Measurements from ENCODE around the gene ITPR2. TPM values are rescaled to one million over a fixed set of nuclear protein-coding genes. Genes with fewer than 3 reads are reported as not detected.

Gene ITPR2
- total RNA-seq, 1 donor from 2014 or later = 63.4 TPM

DNA sequence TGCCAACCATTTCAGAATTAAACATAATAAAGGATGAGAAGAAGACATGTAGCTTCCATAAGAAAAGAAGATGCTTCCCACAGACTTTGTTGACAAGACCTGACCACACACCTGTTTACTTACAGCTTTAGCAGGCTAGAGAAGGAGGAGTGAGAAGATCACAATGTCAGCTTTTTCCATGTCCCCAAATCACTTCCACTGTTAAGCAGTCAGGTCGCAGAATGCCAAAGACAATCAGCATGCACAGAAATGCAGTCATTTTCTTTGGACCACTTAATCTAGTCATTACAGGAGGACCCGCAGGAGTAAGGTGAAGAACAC lies 322.7 kb downstream of the ITPR2 start:
- no peak for DNase-seq

DNA sequence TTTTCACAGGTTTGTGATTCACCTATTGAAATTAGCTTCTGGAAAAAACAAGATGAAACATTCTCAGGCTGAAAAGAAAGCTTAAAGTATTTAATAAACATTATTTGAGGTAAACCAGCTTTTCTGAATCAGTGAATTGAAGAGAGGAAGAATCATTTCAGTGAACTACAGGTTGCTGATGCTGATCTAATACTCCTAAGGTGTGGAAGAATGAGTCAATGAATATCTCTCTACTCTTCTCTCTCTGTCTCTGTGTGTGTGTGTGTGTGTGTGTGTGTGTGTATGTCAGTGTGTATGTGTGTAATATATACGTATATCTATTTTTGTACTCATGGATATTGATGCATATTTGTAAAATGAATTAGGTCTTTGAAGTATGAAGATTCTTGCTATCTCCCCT lies 325.4 kb downstream of the ITPR2 start:
- DNase-seq = no peak

DNA sequence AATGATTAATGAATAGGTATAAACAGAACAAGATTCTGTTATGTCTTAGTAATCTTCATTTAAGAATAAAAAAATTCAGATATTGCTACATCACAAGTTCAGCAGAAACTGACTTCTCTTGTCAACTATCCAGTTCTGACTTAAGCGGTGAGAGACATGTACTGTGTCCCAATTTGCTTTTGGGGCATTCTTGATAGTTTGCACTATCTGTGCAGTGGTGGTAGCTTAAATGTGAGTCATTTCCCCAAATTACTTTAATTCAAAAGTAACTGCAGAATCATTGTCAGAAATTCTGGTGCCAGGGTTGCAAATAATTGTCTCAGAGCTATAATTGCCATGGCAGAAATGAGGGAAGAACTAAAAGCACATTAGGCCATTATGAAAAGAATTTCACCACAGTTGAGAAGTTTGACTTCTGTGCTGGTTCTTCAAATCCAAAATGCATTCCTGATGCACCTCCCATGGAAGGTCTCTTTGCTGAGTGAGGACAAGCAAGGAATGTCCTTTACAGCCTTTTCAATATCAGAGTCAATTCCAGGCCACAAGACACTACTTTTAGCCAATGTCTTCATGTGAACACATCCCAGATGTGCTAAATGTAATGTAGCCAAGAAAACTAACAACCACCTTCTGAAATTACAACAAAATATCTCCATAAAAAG lies 332.9 kb downstream of the ITPR2 start:
- no peak for DNase-seq

DNA sequence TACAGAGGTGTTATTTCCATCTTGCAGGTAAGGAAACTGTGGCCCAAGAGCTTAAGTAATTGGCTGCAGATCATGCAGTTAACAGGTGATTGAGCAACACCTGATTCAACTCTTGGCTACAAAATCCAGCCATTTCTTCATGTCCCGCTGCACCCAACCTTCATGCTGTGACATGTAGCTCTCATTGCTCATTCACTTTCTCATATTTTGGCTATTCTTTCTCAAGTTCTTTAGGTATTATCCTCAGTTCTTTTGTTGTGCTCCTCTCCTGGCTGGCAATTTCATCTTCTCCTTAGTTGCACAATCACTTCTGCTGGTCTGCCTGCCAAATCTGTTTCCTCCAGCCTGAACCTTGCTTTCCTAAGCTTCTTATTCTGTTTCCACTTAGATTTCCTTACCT lies 336.8 kb downstream of the ITPR2 start:
- DNase-seq = no peak

DNA sequence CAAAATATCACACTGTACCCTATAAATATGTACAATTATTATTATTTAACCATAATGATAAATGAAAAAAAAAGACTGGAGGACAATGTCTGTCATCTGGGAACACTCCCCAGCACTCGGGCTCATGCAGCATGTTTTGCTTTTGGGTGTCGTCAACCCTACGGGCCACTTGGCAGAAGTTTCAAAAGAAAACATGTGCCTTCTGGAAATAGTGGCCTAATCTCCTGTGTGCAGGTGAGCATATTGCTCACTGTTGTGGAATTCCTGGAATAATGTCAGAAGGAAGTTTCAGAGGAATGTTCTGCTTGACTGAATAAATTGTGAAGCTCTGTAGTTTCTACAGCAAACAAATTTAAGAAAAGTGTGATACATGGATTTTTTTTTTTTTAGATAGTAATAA lies 339.3 kb downstream of the ITPR2 start:
- DNase-seq = no peak

DNA sequence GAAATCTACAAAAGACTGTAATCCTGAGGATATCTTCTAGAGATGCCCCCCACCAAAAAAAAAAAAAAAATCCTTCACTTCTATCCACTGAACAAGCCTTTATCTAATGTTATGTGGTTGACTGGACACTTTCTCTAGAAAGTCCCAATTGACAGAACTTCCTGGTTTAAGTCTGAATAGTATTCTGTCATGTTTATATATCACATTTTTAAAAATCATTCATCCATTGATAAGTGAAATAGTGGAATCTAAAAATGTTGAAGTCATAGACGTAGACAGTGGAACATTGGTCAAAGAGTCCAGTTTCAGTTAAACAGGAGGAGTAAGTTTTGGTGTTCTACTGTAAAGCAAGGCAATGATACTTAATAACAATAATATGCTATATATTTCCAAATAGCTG lies 340.6 kb downstream of the ITPR2 start:
- no peak for DNase-seq

DNA sequence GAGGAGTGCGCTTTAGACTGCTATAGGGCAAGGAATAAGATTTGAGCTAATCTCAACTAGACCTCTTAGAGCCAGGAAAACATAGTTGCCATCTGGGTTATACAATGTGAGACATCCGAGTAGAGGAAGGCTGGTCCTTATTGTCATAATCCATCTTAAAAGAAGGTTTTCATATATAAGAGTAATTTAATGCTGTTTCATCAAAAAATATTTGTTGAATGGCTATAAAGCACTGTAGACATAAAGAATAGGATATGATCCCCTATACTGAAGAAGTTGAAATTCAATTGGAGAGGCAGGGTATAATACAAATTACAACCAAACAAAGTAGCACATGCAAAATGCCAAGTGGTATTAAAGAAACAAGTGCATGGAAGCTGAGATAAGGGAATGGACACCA lies 343.1 kb downstream of the ITPR2 start:
- DNase-seq = no peak

DNA sequence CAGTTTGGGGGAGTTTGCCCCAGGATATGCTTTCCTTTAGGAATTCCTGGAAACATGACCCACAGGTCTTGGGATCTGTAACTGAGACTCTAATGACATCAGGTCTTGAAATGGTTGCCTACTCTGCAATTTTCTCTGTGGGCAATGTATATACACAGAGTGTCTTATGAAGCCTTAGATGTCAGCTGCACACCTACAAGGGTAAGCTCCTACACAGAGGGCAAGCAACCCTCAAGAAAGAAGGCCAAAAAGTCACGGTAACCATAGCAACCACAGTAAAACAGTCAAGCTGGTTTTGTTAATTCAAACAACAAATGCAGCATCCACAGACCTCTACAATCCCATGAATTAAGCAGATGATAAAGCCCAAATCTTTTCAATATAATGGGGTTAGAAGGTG lies 344.6 kb downstream of the ITPR2 start:
- no peak for DNase-seq

DNA sequence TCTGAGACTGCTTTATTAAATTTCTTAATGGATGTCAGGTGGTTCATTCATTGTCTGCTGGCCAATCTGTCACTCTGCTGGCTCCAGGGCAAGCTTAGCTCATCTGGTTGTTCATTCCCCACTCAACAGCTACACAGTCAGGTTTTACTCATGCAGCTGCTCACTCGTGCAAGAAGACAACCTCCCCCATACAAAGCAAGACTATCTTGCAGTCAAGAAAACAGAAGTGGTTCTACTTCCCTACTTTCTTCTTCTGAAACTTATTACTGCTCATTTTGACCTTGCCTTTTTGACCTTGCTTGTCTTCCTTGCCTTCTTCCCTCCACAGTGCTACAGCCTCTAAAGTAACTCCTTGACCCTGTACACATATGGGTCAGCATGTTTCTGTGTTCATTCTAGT lies 359.7 kb downstream of the ITPR2 start:
- no peak for DNase-seq

DNA sequence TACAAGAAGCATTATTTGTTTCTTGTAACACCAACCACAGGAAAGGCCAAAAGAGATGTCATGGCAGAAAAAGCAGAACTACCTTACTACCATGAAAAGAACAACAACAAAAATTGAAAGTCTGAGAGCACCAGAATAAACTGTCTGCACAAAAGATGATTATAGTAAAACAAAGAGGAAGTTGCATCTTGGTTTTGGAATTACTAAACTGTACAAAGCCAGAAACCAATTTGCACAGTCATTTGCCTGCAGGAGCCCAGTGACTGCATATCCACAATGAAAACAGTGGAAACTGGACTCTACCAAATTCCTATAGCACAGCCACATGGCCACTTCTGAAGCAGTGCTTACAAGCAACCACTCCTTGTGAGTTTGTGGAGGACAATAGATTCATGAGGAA lies 361.4 kb downstream of the ITPR2 start:
- DNase-seq = no peak

DNA sequence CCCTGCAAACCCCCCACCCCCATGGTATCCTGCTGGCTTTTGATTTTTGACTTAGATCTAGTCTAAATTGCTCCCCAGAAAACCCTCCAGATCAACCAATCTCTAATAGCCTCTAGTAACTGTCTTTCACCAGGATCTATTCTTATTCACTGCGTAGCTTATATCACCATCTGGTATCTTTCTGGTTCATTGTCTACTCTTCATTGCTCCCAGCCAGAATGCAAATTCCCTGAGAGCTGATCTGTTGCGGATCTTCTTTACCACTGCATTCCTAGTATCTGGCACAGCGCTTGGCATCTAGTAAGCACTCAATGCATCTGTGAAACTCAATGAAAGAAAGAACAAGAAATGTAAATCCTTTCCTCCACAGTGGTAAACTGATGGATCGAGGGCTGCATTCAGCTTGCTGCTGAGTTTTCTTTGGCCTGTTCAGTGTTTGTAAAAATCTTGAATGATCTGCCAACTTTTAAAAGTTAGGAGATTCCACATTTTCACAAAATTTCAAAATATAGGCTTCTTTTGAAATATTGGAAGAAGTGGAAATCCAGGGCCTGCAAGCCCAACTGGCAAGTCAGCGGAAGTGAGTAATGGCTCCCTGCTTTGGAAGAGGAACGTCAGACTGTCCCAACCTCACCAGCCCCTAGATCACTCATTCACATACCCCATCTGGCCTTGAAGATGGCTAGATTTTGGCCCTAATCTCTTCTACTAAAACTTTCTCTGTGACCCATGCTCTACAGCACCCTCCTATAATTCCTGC lies 363.4 kb downstream of the ITPR2 start:
- no peak for DNase-seq

DNA sequence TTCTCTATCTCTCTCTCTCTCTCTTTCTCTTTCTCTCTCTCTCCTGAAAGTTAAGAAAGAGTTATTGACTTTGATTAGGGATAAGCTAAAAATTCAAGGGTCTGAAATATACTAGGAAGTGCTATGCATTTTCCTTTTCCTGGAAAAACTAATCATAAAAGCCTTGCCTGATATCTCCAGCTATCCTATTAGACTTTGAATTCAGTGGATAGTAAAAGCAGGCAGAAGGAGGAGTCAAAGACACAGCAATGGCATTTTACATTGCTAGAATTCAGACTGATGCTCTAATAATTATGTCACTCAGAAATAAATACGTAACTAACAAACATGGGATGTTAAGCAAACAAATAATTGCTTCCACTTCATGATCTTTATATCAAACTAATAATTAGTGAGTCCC lies 365.6 kb downstream of the ITPR2 start:
- no peak for DNase-seq

DNA sequence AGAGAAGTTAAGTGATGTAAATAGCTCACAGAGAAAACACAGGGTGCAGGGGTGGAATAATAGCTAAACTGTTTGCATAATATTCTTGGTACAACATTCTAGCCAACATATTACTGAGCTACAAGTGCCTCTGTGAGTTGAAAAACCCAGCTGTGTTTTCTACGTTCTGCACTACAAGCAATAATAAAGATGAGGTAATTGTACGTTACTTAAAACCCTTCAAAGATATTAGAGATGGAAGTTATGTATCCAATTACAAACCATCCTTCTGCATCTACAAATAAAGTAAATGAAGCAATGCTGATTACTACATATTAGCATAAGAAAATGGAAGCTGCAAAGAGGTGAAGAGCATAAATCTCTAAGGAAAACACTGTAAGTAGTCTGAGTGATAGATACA lies 366.3 kb downstream of the ITPR2 start:
- no peak for DNase-seq

DNA sequence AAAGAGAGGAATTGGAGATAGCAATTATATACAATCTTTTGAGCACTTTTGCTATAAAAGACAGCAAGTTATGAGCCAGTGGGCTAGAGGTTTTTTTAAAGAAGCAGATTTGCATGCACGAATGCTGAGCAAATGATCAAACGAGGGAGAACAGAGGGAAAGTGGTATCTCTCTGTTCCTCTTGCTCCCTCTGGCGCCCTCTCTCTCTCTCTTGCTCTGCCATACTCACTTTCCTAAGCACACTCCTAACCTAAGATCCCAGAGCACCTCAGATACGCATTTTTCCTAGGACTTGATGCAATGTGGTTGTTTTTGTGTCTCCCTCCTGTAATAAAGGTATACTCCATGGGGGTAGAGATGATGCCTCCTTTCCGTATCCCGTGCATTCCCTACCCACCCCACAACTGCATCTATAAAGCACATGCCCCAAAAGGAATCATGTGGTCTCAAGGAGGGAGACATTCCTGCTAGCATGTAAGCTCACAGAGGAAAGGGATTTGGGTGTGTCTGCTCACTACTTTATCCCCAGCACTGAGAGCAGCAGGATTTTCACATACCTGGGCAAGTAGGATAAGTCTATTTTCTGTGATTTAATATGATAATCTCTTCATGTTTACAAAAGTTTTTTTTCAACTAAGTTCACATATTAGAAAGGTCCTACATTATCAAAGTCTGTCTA lies 367.4 kb downstream of the ITPR2 start:
- DNase-seq = no peak

DNA sequence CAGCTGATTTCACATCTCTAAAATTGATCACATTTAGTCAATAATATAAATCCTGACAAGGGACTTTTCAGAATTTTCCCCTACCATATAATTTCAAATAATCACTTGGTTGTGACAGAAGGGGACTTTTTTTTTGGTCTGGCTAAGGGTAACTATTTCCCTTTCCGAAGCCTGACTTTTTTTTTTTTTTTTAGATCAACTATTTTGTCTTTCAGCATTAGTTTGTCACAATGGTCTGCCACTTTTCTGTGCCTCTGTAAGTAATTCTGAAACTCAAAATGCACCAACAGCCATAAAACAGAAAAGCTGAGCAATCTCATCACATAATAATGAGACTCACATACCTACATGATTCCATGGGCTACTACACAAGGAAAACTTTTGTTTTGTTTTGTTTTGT lies 371.2 kb downstream of the ITPR2 start:
- DNase-seq = no peak

DNA sequence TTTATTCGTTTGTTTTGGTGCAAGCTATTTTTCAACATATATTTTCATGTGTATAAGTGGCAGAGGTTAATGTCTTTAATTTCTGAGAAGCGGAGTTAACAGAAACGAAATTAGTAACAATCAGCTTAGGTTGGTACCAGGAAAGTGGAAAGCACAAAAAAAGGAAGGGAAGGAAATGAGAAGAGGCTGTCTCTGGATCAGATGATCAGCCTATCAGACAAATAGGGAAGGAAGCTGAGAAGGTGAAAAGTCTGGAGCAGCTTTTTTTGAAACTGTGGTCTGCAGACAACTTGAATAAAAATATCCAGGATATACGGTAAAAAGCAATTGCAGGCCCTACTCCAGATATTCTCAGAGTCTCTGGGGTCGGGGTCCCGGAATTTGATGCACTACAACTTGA lies 372.6 kb downstream of the ITPR2 start:
- no peak for DNase-seq

DNA sequence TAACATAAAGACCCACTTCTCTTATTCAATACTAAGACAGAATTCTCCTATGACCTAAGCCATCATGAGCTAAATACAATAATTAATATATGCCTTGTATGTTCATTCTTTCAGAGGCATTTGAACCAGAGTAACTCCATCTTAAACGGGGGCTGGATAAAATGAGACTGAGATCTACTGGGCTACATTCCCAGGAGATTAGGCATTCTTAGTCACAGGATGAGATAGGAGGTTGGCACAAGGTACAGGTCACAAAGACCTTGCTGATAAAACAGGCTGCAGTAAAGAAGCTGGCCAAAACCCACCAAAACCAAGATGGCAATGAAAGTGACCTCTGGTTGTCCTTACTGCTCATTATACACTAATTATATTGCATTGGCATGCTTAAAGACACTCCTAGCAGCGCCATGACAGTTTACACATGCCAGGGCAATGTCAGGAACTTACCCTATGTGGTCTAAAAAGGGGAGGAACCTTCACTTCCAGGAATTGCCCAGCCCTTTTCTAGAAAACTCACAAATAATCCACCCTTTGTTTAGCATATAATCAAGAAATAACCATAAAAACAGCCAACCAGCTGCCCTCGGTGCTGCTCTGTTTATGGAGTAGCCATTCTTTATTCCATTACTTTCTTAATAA lies 376.9 kb downstream of the ITPR2 start:
- no peak for DNase-seq

DNA sequence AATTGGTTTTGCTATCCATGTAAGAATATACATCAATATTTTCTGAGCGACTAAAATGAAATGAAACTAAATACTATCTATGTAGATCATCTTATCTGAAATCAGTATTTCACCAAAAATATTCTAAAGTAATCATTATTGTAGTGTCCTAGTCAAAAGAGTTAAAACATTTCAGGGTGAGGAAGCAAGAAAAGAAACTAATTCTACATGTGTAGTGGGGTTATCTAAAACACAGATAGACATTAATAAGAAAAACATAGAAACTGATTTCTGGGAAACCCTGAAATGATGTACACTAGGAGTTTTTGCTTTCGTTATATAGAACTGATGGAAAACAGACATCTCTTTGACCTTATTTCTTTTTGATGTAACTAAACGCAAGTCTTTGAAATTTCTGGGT lies 379.7 kb downstream of the ITPR2 start:
- DNase-seq = no peak

DNA sequence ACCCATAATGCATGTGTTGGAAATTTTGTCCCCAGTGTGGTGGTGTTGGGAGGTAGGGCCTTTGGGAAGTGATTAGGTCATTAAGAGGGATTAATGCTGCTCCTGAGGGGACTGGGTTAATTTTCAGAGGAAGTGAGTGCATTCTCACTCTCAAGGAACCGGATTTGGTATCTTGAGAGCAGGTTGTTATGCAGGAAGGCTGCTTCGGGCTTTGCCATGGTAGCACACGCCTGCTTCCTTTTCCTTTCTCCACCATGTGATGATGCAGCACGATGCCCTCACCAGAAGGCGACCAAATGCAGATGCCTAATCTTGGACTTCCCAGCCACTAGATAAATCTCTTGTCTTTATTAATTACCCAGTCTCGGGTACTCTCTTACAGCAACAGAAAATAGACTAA lies 380.5 kb downstream of the ITPR2 start:
- DNase-seq = no peak

DNA sequence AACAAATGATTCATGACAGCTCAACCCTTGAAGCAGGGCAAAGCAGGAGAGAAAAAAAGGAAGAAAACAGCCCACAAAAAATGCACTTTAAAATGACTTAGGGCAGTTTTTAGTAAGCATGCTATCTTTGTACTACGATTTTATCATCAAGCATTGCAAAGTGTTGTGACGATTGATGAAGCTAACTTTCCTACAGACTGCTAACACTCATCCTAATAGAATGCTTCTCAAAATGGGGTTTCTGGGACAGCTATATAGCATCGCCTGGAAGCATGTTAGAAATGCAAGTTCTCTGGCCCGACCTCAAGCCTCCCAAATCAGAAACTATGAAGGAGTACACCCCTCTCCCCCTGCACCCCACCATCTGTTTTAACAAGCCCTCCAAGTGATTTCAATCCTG lies 381.2 kb downstream of the ITPR2 start:
- no peak for DNase-seq

DNA sequence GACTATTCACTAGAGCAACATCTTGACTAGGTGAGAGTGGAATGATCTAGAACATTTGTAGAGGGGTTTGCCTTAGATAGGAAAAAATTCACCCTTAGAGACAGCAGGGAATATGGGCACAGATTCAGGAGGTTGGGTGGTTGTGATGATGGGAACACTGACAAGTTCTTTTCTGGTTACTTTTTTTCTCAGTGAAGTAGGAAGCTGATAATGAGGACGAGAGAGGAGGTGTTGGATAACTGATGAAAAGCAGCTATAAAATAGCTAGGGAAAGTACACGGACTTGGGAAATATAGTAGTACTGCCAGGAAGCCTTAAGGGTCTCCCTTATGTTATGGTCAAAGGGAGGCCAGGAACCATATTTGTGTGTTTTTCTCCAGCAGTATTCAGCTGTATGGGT lies 387.1 kb downstream of the ITPR2 start:
- no peak for DNase-seq

DNA sequence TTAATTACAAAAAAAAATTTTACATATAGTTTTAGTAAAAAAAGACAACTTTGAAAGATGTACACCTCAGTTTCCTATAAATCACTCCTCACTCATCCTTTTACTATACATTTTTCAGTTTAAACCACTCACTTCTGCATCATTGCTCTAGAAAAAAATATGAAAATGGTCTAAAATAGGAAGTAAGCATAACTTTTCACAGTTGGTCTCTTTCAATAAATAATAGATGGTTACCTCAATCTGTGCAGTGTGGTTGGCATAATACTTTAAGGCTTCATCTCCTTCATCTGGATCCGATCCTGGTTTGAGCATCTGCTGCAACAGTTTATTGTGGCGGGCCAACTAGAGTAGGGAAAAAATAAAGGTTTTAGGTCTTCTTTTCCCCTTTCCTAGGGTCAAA lies 389.7 kb downstream of the ITPR2 start:
- DNase-seq = no peak

DNA sequence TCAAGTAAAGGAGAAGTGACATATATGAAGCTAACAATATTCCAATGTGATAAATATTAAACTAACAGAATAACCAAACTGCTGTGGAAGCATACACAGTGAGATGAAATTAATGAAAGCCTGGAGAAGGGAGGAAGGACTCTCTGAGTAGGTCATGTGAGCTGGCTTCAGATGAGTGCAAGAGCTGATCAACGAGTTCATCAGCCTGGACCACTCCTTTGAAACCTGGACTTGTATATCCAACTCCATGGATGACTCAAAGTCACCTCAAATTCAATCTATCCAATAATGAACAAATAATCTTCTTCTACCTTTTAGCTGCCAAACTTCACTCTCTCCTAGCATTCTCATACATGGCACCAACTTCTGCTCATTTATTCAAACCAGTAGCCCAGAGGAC lies 391.6 kb downstream of the ITPR2 start:
- no peak for DNase-seq

DNA sequence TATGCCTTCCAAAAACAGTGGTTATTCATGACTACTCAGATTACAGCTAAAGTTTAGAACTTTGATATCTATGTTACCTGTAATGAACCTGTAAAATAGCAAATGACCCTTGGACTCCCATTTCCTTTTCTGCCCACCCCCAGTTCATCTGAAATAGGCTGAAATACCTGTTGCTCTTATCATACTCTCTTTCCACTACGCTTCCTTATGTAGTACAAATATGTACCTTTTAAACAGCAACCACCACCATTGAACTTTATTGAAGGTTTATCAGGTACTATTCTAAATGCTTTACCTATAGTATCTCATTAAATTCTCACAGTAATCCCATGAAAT lies 398.0 kb downstream of the ITPR2 start:
- no peak for DNase-seq
